NK-92 (cell line): ENCODE data around the gene KIF20B.
"Not testable (repeated sequence)": the region's sequence is repeated elsewhere in the genome, so short reads cannot be mapped to it uniquely, and the experiment has no call there.

Experiments
- DNase-seq: peaks from one replicate; lab custom pipeline; 2025; ENCODE audit not compliant: unreplicated experiment; lab: John Stamatoyannopoulos, UW

Gene KIF20B

GRCh38 chr10:89771684-89772083 lies 70.3 kb downstream of the KIF20B start:
- no peak for DNase-seq

- DNase-seq = no peak
Measured at GRCh38 chr10:89773081-89773480, 71.7 kb downstream of the KIF20B start.

DNA sequence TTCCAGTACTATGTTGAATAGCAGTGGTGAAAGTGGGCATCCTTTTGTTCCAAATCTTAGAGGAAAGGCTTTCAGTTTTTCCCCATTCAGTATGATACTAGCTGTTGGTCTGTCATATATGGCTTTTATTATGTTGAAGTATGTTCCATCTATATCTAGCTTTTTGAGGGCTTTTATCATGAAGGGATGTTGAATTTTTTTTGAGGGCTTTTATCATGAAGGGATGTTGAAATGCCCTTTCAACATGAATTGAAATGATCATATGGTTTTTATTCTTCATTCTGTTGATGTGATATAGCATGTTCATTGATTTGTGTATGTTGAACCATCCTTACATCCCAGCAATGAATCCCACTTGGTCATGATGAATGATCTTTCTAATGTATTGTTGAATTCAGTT lies 75.3 kb downstream of the KIF20B start:
- no peak for DNase-seq

- no peak for DNase-seq
Measured at GRCh38 chr10:89782470-89782869, 81.1 kb downstream of the KIF20B start.

DNA sequence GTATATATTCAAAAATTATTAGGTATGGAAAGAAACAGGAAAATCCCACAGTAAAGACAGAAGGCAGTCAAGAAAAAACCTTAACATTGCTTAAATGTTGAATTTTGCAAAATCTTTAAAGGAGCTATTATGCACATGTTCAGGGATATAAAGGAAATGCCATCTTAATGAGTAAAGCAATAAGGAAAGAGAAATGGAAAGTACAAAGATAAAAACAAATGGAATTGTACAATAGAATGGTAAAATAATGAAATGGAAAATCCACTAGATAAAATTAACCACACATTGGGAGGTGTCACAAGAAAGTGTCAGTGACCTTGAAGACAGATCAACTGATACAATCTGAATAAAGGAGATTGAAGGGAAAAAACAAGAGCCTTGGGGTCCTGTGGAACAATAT lies 82.0 kb downstream of the KIF20B start:
- DNase-seq = no peak

DNA sequence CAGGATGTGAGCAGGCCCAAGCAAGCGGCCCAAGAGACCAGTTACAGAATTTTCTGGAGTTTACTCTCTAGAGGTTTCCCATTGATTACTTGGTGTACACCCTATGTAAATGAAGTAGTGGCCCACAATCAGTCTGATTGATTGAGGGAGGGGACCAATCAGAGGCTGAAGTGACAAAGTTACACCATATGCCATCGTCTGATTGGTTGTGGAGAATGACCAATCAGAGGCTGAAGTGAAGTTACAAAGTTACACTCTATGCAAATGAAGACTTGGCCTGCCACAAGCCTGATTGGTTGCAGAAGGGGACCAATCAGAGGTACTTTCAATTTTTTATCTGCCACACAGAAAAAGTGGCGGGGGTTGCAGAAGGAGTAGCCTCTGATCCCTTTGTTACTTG lies 83.7 kb downstream of the KIF20B start:
- DNase-seq = no peak

DNA sequence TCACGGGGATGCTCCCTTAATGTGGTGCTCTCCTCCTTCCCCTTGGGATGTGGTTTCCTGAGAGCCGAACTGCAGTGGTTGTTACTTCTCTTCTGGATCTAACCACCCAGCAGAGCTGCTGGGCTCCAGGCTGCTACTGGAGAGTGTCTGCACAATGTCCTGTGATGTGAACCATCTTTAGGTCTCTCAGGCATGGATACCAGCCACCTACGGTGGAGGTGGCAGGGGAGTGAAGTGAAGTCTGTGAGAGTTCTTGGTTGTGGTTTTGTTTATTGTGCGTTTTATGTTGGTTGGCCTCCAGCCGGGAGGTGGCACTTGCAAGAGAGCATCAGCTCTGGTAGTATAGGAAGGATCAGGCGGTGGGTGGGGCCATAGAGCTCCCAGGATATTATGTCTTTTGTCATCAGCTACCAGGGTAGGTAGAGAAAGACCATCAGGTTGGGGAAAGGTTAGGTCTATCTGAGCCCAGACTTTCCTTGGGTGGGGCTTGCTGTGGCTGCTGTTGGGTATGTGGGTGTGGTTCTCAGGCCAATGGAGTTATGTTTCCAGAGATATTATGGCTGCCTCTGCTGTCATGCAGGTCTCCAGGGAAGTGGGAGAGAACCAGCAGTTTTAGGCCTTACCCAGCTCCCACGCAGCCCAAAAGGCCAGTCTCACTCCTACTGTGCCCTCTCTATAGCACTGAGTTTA lies 87.9 kb downstream of the KIF20B start:
- DNase-seq = no peak

DNA sequence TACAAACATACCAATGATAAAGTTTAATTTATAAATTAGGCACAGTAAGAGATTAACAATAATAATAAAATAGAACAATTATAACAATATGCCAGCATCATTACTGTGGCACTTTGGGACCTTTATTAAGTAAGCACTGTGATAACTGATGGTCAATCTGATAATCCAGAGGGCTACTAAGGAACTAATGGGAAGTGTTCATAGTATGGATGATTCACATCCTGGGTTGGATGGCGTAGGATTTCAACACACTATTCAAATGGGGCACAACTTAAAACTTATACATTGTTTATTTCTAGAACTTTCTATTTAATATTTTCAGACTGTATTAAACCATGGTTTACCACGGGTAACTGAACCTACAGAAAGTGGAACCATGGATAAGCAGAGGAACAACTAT lies 90.8 kb downstream of the KIF20B start:
- no peak for DNase-seq

DNA sequence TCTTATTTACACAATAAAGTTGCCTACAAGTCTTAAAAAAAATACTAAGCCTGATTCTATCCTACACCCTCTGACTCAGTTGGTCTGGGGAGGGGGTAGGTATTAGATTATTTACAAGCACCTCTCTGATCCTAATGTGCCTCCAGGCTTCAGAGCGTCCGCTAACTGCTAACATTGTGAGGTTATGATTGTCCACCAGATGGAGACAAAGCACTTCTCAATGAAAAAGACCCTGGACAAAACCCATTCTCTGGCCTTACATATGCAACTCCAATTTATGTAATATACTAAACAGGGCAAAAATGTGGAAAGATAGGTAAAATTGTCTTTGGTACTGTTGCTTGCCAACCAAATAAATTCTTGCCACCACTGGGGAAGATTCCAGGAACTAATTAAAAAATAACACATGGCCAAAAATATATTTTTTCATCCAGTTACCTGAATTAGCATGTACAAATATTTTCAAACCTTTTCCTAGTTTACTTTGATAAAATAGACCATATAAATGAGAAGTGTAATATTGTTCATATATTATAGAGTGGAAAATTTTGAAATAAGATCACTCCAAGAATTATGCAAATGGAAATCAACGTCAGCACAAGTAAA lies 92.4 kb downstream of the KIF20B start:
- DNase-seq = no peak

DNA sequence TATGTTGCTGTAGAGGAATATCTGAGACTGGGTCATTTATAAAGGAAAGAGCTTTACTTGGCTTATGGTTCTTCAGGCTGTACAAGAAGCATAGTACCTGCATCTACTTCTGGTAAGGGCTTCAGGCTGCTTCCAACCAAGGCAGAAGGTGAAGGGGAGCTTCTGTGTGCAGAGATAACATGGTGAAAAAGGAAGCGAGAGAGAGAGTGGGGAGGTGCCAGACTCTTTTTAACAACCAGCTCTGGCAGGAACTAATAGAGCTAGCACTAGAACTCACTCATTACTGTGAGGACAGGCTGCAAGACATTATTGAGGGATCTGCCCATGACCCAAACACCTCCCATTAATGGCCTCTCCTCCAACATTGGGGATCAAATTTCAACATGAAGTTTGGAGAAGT lies 94.5 kb downstream of the KIF20B start:
- no peak for DNase-seq

GRCh38 chr10:89798092-89798491 lies 96.7 kb downstream of the KIF20B start:
- no peak for DNase-seq

- DNase-seq = no peak
Measured at GRCh38 chr10:89799573-89799972, 98.2 kb downstream of the KIF20B start.

GRCh38 chr10:89805599-89806013 lies 104.2 kb downstream of the KIF20B start:
- DNase-seq = no peak

DNA sequence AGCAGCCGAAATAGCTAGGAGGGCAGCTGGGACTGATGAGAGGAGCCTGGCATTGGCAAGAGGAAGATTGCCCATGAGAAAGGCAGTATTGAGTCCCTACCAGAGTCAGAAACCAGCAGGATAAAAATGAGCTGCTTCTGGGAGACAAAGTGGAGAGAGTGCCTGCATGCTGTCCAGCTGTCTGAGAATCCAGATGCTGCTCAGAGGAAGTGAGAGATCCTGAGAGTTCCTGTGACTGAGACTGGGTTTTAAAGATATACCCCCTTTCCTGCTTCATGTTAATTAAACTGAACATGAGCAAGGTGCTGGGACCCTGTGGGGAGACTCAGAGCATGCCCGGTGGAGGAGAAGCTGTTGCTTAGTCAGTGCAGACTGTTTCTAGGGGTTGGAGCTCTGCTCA lies 107.5 kb downstream of the KIF20B start:
- DNase-seq = no peak

DNA sequence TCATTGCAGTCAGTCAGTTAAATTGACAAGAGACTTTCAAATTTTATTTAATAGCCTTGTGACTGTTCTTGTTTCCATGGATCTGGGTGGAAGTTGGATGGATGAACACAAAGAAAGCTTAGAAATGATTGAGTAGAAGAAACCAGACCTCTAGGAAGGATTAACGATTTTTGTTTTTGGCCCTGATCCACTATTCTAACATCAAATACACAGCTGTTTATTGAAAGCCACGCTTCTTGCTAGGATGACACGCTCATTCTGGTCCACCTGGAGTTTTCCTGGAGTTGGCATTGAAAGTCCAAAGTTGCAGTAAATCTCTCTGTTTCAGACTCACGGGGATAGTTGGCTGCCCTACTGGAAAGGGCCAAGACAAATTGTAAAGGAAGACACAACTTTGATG lies 108.4 kb downstream of the KIF20B start:
- DNase-seq = no peak

DNA sequence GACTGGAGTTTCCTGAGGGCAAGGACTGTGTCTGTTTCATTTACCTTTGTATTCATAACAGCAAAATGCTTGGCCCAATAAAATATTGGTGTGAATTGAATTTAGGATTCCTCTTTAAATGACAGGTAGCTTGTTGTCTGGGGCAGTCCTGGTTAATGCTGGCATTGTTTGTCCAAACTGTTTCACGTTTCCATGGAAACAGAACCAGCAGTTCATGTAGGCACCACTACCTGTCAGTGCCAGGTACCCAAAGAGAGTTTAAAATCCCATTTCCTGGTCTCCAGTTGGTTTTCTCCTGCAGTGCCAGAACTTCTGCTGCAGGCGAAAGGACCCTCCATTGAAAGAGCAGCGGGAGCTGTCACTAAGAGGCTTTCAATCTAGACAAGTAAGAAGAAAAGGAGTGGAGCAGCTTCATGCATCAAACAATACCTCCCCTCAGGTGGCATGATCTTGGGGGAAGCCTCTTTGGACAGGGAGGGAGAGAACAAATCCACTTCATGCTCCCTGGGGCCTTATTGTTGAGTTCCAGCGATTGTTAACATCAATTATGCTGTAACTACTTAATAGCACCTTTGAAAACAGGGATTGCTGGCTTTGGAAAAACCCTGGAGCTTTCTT lies 109.6 kb downstream of the KIF20B start:
- no peak for DNase-seq

DNA sequence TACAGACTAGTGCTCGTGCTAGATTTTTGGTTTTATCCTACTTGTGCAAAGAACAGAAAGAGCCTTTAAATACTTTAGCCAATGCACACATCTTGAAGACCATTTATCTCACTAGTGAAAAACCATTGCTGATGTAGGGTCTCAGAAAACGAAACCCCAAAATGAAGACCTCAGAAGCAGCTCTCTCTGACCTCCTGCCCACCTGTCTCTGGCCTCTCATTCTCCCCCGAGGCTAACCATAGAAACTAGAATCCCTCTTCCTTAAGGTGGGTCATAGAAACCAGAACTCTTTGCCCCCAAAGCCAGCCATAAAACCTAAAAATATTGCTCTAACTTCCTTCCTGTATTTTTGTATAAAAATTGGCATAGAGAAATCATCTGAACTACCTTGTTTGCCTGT lies 112.2 kb downstream of the KIF20B start:
- no peak for DNase-seq

DNA sequence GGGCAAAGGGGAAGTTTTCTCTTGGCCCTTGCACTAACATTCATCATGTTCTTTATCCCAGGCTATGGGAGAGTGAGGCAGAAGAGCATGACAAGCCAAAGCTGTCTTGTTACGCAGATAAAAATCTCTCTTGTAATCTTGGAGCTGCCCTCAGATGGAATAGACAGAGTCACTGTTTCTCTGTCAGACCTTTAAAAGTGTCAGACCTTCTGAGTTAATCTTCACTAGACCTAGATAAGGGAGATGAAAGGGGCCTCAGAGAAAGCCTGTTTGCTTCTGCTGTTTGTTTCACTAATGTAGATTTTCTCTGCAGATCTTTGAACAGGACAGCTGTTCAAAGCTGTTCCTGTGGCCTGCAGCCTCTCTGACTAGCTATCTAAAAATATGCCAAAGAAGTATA lies 112.9 kb downstream of the KIF20B start:
- DNase-seq = no peak

DNA sequence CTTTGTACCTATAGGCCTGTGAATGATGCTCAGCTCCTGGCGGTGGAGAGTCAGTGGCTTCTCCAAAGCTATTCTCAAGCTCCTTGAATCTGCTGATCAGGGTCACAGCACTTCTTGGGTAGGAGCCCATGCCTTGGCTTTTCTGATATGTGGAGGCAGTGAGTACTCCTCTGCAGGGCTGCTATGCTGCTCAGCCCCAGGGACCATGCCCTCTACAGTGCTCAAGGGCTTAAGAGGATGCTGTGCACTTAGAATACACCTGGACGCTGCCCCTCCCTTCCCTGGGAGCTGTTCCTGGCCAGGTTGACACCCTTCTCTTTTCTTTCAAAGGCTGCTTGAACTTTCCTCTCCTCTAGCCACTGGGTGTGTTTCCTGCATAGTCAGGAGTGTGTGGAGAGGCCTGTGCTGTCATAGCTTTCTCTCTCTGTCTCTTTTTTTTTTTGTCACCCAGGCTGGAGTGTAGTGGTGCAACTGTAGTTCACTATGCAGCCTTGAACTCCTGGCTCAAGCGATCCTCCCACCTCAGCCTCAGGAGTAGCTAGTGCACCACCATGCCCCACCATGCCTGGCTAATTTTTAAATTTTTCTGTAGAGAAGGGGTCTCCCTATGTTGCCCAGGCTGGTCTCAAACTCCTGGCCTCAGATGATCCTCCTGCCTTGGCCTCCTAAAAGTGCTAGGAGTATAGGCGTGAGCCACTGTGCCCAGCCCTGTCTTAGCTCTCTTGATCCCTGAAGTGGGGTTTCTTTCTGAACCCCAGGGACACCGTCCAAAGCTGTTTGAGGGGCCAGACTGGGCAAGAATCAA lies 113.9 kb downstream of the KIF20B start:
- DNase-seq = no peak

DNA sequence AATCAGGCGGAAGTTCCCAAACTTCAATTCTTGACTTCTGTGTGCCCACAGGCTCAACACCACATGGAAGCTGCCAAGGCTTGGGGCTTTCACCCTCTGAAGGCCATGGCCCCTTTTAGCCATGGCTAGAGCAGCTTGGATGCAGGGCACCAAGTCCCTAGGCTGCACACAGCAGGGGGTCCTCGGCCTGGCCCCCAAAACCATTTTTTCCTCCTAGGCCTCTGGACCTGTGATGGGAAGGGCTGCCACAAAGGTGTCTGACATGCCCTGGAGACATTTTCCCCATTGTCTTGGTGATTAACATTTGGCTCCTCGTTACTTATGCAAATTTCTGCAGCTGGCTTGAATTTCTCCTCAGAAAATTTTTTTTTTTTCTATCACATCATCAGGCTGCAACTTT lies 117.6 kb downstream of the KIF20B start:
- DNase-seq = not testable (repeated sequence)
